Small intestine (tissue), 7 donors: Measurements from ENCODE around the gene LRRC37A3. TPM values are rescaled to one million over a fixed set of nuclear protein-coding genes. Genes with fewer than 3 reads are reported as not detected.
"Not testable (repeated sequence)": the region's sequence is repeated elsewhere in the genome, so short reads cannot be mapped to it uniquely, and the experiment has no call there.

ENCODE experiments used
- DNase-seq, 2 donors: peaks; one replicate each; pipeline versions ENCODE4 v3.0.0 to v3.0.0-alpha.2; 2013
- FAIRE-seq: peaks from 2 replicates; lab custom pipeline; 2012; peaks lifted over from hg19 to GRCh38; lab: Jason Lieb, UNC
- H3K27ac ChIP-seq, 3 donors: one replicate each; pipeline ENCODE4 v1.5.1; 2013; ENCODE audit warnings: low read length in 2 of 3, mild to moderate bottlenecking in 2 of 3, control low read depth in 1 of 3, inconsistent platforms in 1 of 3, low read depth in 1 of 3, moderate library complexity in 1 of 3
- H3K27me3 ChIP-seq, 3 donors: one replicate each; pipeline ENCODE4 v1.6.1; 2013; ENCODE audit warnings: low read length in 3 of 3, inconsistent platforms in 1 of 3; ENCODE audit not compliant: control insufficient read depth in 3 of 3, insufficient read depth in 3 of 3
- H3K36me3 ChIP-seq, 3 donors: one replicate each; pipeline ENCODE4 v1.6.1; 2013; ENCODE audit warnings: low read length in 3 of 3, inconsistent platforms in 1 of 3, low read depth in 1 of 3, mild to moderate bottlenecking in 1 of 3, moderate library complexity in 1 of 3; ENCODE audit not compliant: control insufficient read depth in 3 of 3, insufficient read depth in 2 of 3
- H3K4me1 ChIP-seq, 3 donors: one replicate each; pipeline ENCODE4 v1.6.1; 2013; ENCODE audit warnings: low read length in 2 of 3, inconsistent platforms in 1 of 3, low read depth in 1 of 3, mild to moderate bottlenecking in 1 of 3, moderate library complexity in 1 of 3; ENCODE audit not compliant: control insufficient read depth in 3 of 3, insufficient read depth in 2 of 3
- H3K4me3 ChIP-seq, 3 donors: one replicate each; pipeline ENCODE4 v1.5.1; 2013; ENCODE audit warnings: low read length in 3 of 3, control low read depth in 1 of 3, inconsistent platforms in 1 of 3, low read depth in 1 of 3, mild to moderate bottlenecking in 1 of 3, moderate library complexity in 1 of 3
- H3K9me3 ChIP-seq, 2 donors: one replicate each; pipeline ENCODE4 v1.6.1; 2013; ENCODE audit warnings: low read depth in 1 of 2, low read length in 1 of 2; ENCODE audit not compliant: control insufficient read depth in 2 of 2, insufficient read depth in 1 of 2
- WGBS, 3 donors: extraction: QIAGEN DNeasy Blood & Tissue Kit; methylation state at CpG; one replicate each; pipeline ENCODE4 v1.1.7; 2013; 5-methylcytosine and 5-hydroxymethylcytosine counted together
- polyA plus RNA-seq, 4 donors: library from polyadenylated mRNA; stranded (reverse) in 3 of 4; unstranded in 1 of 4; fragments of 200-250 nt in 3 of 4; fragments of 120-200 nt in 1 of 4; gene quantifications; one replicate each; pipeline versions ENCODE4 v1.2.1 to v1.2.3, GENCODE V29; 2013
- donor health status: healthy with polysubstance abuse.
- donor health status: control.
- donor health status: control.
- donor health status: Bipolar disorder and iron deficiency.
- donor health status: healthy.

The LRRC37A3 gene
- polyA plus RNA-seq, 4 donors: 0.27 to 6.8 (median 2.0) TPM

- Histone ChIP-seq H3K9me3 (no peaks in the 10 kb centered on the region), H3K4me3 (no peak overlapping the region), H3K27me3 (no peaks in the 10 kb centered on the region), H3K4me1 (no peaks in the 10 kb centered on the region), H3K36me3 (no peaks in the 10 kb centered on the region), H3K27ac (no peak overlapping the region)
- DNase-seq (peak in 1 of 2 donors; percentile 3), FAIRE-seq (no peak)
- 80 to 92% (median 86%) methylated on average over 12 of the region's 12 CpGs for WGBS, 3 donors
These were observed 1.3 kb upstream of the LRRC37A3 start for GRCh38 chr17:64920419-64921172.

GRCh38 chr17:64920026-64920418 lies 744 bp upstream of the LRRC37A3 start:
- H3K27me3 ChIP-seq: no peaks in the 10 kb centered on the region
- peak overlapping the region in 1 of 3 donors; percentile 92 for H3K27ac ChIP-seq
- no peaks in the 10 kb centered on the region for H3K4me1 ChIP-seq
- DNase-seq: peak; percentile 2 to 22
- peak overlapping the region in 2 of 3 donors; percentile 62 to 84 for H3K4me3 ChIP-seq
- 79 to 83% (median 83%) methylated on average over 9 of the region's 9 CpGs for WGBS, 3 donors
- no peaks in the 10 kb centered on the region for H3K9me3 ChIP-seq
- no peak for FAIRE-seq
- H3K36me3 ChIP-seq: no peaks in the 10 kb centered on the region

GRCh38 chr17:64918842-64919288 lies 413 bp downstream of the LRRC37A3 start:
- DNase-seq: peak; percentile 48 to 67
- FAIRE-seq, H3K9me3 ChIP-seq, H3K4me1 ChIP-seq, H3K36me3 ChIP-seq, H3K27me3 ChIP-seq: not testable (repeated sequence)
- peak overlapping the region; percentile 44 to 84 (median 76) for H3K4me3 ChIP-seq
- WGBS, 3 donors: 0% methylated on average over 23 to 47 of the region's 47 CpGs
- H3K27ac ChIP-seq: peak overlapping the region; percentile 63 to 92 (median 84)

- not testable (repeated sequence) for H3K4me3 ChIP-seq, DNase-seq, H3K27ac ChIP-seq, H3K4me1 ChIP-seq, H3K36me3 ChIP-seq, H3K9me3 ChIP-seq, H3K27me3 ChIP-seq, FAIRE-seq
- WGBS, 3 donors: 96% methylated on average over 10 to 13 of the region's 16 CpGs
These were observed 1.7 kb downstream of the LRRC37A3 start for GRCh38 chr17:64917540-64917939.

GRCh38 chr17:64915244-64915643 lies 4.0 kb downstream of the LRRC37A3 start:
- not testable (repeated sequence) for H3K36me3 ChIP-seq, FAIRE-seq, H3K27ac ChIP-seq, DNase-seq, H3K4me3 ChIP-seq, H3K27me3 ChIP-seq, H3K4me1 ChIP-seq, H3K9me3 ChIP-seq
- 66 to 77% (median 68%) methylated on average over 1 of the region's 1 CpG for WGBS, 3 donors

GRCh38 chr17:64910191-64910514 lies 9.1 kb downstream of the LRRC37A3 start:
- 85 to 100% (median 89%) methylated on average over 1 of the region's 3 CpGs for WGBS, 3 donors
- not testable (repeated sequence) for H3K4me3 ChIP-seq, FAIRE-seq, H3K9me3 ChIP-seq, DNase-seq, H3K27ac ChIP-seq, H3K4me1 ChIP-seq, H3K36me3 ChIP-seq, H3K27me3 ChIP-seq

- not testable (repeated sequence) for FAIRE-seq, DNase-seq, H3K36me3 ChIP-seq, H3K27ac ChIP-seq, H3K4me1 ChIP-seq, H3K4me3 ChIP-seq, H3K27me3 ChIP-seq, H3K9me3 ChIP-seq
- 88 to 94% (median 89%) methylated on average over 6 of the region's 7 CpGs for WGBS, 3 donors
These were observed 9.6 kb downstream of the LRRC37A3 start for GRCh38 chr17:64909511-64910190.

GRCh38 chr17:64904069-64904468 lies 15.2 kb downstream of the LRRC37A3 start:
- not testable (repeated sequence) for H3K9me3 ChIP-seq, FAIRE-seq, H3K36me3 ChIP-seq, H3K4me1 ChIP-seq, H3K4me3 ChIP-seq, DNase-seq, H3K27ac ChIP-seq, H3K27me3 ChIP-seq
- 98 to 100% (median 99%) methylated on average over 2 of the region's 5 CpGs for whole genome bisulfite sequencing, 3 donors
